ENCODE measurements around the gene FAM124B.

FAM124B gene

DNA sequence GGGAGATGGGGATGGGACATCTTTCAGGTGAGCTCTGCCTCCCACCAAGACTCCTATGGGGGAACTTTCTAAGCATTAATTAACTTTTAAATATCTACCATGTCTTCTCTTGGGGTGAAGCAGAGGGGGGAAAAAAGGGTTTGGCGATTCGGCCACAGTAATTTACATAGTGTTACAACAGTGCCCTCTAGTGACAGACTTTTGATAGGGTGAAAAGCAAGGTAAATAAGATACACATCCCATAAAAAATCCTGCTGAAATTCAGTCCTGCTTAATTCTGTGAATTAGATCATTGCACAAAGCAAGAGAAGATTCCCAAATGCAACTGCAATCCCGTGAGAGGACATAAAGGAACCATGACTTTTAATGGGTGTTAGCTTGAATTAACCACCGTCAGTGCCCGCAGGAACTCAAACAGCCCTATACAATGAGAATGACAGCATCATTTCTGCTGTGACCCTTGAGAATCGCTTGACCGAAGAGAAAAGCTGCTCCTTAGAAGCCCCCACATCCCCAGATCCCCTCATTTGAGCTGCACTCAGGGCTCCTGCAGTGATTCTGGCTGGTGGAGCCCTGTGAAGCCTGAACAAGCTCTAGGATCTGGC, 32.8 kb downstream of the FAM124B start:
- TF ChIP-seq, protein P1, sequence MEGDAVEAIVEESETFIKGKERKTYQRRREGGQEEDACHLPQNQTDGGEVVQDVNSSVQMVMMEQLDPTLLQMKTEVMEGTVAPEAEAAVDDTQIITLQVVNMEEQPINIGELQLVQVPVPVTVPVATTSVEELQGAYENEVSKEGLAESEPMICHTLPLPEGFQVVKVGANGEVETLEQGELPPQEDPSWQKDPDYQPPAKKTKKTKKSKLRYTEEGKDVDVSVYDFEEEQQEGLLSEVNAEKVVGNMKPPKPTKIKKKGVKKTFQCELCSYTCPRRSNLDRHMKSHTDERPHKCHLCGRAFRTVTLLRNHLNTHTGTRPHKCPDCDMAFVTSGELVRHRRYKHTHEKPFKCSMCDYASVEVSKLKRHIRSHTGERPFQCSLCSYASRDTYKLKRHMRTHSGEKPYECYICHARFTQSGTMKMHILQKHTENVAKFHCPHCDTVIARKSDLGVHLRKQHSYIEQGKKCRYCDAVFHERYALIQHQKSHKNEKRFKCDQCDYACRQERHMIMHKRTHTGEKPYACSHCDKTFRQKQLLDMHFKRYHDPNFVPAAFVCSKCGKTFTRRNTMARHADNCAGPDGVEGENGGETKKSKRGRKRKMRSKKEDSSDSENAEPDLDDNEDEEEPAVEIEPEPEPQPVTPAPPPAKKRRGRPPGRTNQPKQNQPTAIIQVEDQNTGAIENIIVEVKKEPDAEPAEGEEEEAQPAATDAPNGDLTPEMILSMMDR (IDR thresholded peaks at IDR 0.05; ENCODE audit: borderline replicate concordance, insufficient read depth, low read depth, low read length), result peak; percentile 44; the same call in 1 of the 2 replicates
- H3K4me3 ChIP-seq (ENCODE audit: low read depth, low read length), result no peak overlapping the region

DNA sequence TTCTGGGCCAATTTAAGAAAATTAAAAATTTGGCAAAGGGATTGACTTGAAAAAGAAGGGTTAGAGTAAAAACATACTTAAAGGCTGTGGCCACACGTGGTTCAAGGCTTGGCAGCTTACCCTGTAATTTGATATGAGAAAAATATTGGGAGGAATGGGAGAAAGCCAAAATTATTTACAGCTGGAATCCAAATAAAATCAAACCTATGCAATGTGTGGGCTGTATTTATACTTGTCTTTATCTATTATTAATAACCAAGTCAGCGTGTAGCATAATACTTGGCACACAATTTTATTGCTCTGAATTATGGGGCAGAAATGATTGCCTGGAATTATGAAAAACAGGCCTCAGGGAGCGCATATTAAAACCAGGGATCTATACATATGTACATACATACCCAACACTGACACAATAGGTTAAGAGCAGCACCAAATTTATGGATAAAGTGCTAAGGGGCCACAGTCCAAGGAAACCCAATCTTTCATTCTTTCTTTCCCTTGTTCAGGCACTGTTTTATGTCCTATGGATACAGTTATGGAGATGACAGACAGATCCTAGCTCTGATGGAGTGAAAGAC, 35.6 kb downstream of the FAM124B start:
- no peak overlapping the region for H3K4me3 ChIP-seq (ENCODE audit: low read depth, low read length)
- TF ChIP-seq, protein P1 (IDR thresholded peaks at IDR 0.05; ENCODE audit: borderline replicate concordance, insufficient read depth, low read depth, low read length), result no peak

DNA sequence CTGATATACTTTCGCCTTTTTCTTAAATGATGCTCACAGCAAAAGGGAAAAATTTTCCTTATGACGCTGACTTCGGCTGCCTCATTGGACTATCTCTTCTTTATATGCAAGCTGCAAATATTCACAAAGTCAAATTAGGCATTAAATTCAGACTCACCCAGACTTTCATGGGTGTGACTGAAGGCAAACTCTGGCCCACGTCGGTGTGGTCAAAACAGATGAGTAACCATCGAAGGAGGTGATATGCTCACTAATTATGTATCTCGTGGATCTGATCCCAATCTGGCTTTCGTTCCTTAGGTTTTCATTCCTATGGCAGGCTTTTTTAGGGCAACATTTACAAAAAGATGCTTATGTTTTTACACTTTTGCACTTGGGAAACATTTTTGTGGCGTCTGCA, 36.6 kb downstream of the FAM124B start:
- TF ChIP-seq, protein P1 (IDR thresholded peaks at IDR 0.05; ENCODE audit: borderline replicate concordance, insufficient read depth, low read depth, low read length), result no peak

DNA sequence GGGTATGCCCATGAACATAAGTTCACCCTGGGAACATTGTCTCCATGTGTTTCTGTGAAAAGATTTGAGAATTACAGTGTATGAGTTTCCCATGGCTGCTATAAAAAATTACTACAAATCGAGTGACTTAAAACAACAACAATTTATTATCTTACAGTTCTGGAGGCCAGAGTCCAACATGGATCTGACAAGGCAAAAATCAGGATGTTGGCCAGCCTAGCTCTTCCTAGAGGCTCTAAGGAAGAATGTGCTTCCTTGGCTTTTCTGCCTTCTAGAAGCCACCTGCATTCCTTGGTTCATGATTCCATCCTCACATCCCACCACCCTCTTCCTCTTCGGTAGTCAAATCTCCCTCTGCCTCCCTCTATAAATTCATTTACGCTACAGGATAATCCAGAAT, 38.6 kb downstream of the FAM124B start:
- H3K4me3 ChIP-seq (ENCODE audit: low read depth, low read length), result no peak overlapping the region
- TF ChIP-seq, protein P1 (IDR thresholded peaks at IDR 0.05; ENCODE audit: borderline replicate concordance, insufficient read depth, low read depth, low read length), result no peak

More for the DNA sequence above, 36.6 kb downstream of the FAM124B start:
- H3K4me3 ChIP-seq (ENCODE audit: low read depth, low read length), result no peak overlapping the region

DNA sequence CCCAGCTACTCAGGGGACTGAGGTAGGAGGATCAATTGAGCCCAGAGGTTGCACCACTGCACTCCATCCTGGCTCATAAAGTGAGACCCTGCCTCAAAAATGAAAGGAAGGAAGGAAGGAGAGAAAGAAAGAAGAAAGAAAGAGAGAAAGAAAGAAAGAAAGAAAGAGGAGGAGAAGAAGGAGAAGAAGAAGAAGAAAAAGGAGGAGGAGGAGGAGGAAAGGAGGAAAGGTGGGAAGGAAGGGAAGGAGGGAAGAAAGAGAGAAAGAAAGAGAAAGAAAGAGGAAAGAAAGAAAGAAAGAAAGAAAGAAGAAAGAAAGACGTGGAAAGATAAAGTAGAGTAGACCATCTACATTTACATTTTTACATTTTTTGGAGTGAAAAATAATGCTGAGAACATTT, 39.8 kb downstream of the FAM124B start:
- TF ChIP-seq, protein P1 (IDR thresholded peaks at IDR 0.05; ENCODE audit: borderline replicate concordance, insufficient read depth, low read depth, low read length), result no peak
- H3K4me3 ChIP-seq (ENCODE audit: low read depth, low read length), result no peak overlapping the region

DNA sequence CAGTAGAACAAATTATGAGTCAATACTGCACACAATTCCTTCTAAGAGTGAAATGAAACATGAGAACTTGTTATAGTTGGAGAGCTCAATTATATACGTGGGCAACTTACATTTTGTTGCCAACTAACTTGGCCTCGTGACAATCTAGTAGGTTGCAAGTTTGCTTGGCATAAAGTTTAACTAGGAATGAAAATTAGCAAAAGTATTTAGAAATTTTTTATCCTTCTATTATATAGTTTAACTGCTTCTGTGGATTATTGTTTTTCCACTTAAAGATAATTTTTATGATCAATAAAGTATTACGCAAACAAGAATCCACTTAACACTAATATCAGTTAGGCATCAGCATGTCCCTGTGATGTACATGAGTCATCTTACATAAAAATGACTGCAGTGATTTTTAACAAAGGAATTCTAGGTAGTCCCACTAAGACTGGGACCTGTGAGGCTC, 41.1 kb downstream of the FAM124B start:
- TF ChIP-seq, protein P1 (IDR thresholded peaks at IDR 0.05; ENCODE audit: borderline replicate concordance, insufficient read depth, low read depth, low read length), result no peak
- H3K4me3 ChIP-seq (ENCODE audit: low read depth, low read length), result no peak overlapping the region

DNA sequence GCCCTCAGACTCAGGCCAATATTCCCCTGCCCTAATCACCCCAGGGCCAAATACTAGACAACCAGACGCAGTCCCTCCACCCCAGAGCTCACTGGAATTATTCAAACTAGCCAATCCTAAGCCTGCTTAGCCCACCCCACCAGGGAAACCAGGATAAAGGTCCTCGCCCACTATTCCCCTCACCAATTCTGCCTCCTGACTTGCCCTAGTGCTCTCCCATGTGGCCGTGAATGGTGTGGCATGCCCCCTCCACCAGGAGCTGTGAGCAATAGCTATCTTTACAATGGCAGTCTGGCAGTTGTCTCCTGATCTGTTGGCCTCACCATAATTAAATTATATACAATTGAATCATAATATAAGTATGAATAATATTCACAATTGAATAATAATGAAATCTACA, 42.3 kb downstream of the FAM124B start:
- no peak overlapping the region for H3K4me3 ChIP-seq (ENCODE audit: low read depth, low read length)
- TF ChIP-seq, protein P1 (IDR thresholded peaks at IDR 0.05; ENCODE audit: borderline replicate concordance, insufficient read depth, low read depth, low read length), result peak; percentile 40; the same call in 1 of the 2 replicates
